ENCODE data around the gene FEM1B.

DNA sequence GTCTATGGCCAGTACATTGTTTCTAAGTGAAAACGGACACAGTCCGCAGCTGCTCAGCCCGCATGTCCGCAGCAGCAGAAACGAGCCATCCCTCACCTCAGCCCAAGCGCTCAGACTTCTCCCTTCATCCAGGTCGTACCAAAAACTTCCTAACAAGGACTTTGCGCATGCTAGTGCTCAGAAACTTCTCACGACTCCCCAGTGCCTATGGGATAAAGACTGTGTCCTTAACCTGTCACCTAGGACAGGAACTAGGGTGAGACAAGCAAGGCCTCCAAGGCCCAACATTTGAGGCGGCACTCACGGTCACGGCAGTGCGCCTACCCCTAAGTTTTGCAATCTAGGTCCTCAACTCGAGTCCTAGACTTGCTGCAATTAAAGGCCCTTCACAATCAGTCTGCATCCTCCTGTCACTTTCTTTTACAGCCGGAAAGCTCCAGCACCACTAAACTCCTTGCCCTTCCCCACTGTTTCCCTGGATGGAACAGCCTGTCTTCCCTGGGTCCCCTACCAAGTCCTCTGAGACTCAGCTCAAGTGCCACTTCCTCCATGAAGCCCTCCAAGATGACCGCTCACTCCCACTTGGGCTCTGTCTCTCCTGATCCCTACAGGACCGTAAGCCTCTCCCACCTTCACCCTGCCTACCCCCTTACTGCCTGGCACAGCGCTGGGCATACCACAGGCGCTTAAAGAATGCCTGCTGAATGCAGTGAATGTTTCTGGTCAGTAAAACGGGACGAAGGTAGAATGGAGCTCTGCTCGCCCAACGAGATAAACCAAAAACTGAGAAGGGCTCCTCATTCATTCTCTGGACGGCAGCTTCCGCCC, 49.2 kb upstream of the FEM1B start:
- TF ChIP-seq, protein P1, sequence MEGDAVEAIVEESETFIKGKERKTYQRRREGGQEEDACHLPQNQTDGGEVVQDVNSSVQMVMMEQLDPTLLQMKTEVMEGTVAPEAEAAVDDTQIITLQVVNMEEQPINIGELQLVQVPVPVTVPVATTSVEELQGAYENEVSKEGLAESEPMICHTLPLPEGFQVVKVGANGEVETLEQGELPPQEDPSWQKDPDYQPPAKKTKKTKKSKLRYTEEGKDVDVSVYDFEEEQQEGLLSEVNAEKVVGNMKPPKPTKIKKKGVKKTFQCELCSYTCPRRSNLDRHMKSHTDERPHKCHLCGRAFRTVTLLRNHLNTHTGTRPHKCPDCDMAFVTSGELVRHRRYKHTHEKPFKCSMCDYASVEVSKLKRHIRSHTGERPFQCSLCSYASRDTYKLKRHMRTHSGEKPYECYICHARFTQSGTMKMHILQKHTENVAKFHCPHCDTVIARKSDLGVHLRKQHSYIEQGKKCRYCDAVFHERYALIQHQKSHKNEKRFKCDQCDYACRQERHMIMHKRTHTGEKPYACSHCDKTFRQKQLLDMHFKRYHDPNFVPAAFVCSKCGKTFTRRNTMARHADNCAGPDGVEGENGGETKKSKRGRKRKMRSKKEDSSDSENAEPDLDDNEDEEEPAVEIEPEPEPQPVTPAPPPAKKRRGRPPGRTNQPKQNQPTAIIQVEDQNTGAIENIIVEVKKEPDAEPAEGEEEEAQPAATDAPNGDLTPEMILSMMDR (IDR thresholded peaks at IDR 0.05): no peak
- TF ChIP-seq POLR2A (IDR thresholded peaks at IDR 0.05) (no peak), POLR2AphosphoS5 (IDR thresholded peaks at IDR 0.05) (no peak)

Measured in sigmoid colon (tissue), 4 donors.